DMS53 (cell line): ENCODE data around the gene NOL9.

Experiments
- DNase-seq: peaks from one replicate; lab custom pipeline; 2025; lab: John Stamatoyannopoulos, UW

The NOL9 gene

GRCh38 chr1:6519935-6520671 lies 34.2 kb downstream of the NOL9 start:
- DNase-seq, result peak; percentile 39

- DNase-seq, result no peak
Observed at GRCh38 chr1:6519491-6519934, 34.8 kb downstream of the NOL9 start.

DNA sequence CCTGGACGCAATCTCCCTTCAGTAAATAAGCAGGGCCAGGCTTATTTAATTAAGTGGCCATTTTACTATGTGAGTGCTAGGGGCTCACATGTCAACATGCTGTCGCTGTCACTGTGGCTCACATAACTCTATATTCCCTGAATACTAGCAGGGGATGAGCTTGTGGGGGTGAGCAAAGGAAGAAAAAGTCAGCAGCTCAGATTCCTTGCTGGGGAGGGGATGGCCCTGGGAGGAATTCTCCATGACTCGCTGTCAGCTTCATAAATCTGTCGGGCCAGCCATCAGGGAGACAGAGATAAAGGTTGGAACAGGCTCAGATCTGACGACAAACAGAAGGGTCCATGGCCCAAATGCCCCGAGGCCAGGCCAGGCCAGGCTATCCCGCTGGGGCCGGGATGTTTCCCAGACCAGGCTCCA lies 36.9 kb downstream of the NOL9 start:
- no peak for DNase-seq

GRCh38 chr1:6515771-6516170 lies 38.5 kb downstream of the NOL9 start:
- no peak for DNase-seq

DNA sequence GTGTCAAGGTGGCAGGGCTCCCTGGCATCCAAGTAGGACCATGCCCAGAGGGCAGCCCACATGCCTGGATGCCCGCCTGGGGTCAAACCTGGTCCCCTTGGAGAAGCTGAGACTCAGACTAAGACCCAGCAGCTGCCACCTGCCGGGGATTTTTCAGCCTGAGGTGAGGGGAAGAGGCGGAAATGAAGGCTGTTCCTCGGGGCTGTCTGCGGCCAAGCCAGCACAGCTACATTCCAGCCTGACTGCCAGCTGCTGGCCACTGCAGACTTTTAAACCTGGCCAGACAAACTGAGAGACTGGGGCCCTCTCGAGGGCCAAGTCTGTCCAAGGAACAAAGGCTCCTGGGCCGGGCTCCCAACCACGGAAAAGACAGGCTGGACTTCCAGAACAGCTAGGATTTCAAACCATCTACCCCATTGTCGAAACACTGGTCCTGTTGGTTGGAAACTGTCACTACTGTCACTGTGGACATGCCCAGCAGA lies 41.0 kb downstream of the NOL9 start:
- DNase-seq, result peak; percentile 50

- DNase-seq, result no peak
Observed at GRCh38 chr1:6512908-6513280, 41.4 kb downstream of the NOL9 start.

GRCh38 chr1:6512245-6512907 lies 41.9 kb downstream of the NOL9 start:
- DNase-seq, result no peak

DNA sequence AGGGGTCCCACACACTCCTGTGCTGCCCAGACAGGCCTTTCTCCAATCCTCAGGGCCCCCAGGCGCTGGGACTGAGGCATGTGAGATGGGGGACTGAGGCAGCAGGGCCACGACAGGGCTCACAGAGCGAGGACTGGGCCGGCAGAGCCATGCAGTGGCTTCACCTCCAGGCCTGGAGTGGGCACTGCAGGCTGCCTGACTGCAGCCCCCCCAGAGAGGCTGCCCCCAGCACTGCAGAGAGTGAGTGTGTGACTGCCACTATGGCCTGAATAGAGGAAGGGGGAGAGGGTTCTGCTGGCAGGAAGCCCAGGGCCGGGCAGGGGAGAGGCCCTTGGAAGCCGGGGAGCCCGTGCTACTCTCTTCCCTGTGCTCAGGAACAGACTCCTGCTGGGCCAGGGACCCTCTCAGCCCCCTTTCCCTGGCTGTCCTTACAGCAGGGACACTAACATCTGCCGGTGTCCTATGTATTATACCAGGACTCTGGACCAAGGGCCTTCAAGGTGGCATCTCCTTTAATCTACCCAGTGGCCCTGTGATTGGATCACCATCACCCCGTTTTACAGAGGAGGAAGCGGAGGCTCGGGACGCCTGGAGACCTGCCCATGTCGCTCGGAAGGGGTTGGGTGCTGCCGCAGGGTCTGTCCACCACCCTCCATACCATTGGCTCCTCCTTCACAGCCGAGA lies 42.6 kb downstream of the NOL9 start:
- DNase-seq, result no peak

- no peak for DNase-seq
Observed at GRCh38 chr1:6511056-6511455, 43.3 kb downstream of the NOL9 start.

DNA sequence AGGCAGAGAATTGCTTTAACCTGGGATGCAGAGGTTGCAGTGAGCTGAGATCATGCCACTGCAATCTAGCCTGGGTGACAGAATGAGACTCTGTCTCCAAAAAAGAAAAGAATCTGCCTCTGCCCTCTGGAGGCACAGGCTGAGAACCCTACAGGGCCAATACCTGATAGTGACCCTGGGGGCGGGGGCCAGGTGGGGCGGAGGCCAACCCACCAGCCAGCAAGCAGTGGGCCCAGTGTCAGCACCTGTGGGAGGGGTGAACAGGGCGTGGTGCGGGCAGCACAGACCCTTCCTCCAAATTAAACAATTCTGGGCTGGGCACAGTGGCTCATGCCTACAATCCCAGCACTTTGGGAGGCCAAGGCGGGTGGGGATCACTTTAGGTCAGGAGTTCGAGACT lies 43.8 kb downstream of the NOL9 start:
- no peak for DNase-seq

DNA sequence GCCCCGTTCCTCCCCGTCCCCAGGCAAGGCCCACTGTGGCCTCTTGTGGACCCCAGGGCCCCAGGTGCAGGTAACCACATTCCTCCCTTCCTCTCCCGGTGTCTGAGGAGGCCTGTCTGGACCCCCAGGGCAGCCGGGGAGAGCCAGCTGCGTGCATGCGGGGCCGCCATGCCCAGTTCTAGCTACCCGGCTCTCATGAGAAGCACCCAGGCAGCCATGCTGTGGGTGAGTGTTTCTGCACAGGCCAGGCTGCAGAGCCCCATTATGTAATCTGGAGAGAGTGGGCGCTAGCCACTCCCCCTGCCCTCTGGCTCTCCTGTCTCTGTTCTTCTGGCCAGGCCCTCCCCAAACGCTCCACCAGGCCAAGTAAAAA lies 44.4 kb downstream of the NOL9 start:
- no peak for DNase-seq

GRCh38 chr1:6509220-6509918 lies 44.9 kb downstream of the NOL9 start:
- DNase-seq, result no peak

GRCh38 chr1:6508816-6509189 lies 45.5 kb downstream of the NOL9 start:
- no peak for DNase-seq

GRCh38 chr1:6508154-6508815 lies 46.0 kb downstream of the NOL9 start:
- peak; percentile 41 for DNase-seq

DNA sequence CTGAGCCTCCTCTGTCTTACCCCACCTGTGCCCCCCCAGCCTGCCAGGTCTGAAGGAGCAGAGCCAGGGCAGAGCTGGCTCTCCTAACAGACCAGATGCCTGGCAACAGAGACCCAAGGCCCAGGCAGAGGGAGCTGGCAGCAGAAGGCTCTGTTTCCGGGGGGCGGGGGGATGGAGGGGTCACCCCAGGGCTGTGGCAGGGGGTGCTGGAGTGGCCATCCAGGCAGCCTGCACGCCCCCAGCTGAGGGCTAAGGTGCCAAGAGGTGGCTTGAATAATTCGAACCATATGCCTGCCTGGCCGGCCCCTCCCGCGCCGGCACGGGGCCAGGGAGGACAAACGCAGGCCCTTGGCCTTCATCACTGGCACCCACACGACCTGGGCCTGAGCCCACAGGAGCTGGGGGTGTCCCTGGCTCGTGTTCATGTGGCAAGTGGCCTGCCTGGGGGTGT lies 46.8 kb downstream of the NOL9 start:
- no peak for DNase-seq

- no peak for DNase-seq
Observed at GRCh38 chr1:6507037-6507428, 47.3 kb downstream of the NOL9 start.

DNA sequence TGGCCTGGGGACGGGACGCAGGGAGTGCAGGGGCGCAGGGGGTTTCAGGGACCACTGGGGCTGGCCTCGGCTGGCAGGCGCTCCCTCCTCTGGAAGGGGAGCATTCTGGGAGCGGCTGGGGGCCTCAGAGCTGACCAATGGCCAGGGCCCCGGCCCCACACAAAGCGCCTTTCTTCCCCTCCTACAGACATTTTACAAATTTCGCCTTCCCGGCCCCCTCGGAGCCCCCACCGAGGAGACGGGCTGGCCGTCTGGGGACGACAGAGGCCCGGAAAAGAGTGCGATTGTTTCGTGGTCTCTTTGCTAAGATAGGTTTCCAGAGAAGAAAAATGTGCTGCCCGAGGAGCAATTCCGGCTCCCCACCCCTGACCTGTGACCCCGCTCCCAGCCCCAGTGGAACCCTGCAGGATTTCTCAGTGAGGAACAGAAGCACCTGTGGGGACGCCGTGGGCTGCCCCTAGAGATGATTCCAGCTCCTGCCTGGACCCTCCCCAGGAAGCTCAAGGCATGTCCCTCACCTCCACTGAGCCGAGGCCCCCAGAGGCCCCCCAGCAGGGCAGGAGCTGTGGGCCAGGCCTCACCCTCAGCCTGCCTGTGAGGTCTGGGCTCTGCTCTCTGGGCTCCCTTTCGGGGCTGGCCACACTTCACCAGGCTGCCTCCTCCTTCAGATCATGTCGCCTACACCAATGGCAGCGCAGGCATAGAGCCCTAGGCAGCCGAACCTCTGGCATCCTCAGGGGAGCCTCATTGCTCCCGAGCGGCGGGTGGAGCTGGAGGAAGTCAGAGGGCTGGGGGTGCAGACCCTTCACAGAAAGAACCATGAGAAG lies 47.9 kb downstream of the NOL9 start:
- DNase-seq, result no peak

DNA sequence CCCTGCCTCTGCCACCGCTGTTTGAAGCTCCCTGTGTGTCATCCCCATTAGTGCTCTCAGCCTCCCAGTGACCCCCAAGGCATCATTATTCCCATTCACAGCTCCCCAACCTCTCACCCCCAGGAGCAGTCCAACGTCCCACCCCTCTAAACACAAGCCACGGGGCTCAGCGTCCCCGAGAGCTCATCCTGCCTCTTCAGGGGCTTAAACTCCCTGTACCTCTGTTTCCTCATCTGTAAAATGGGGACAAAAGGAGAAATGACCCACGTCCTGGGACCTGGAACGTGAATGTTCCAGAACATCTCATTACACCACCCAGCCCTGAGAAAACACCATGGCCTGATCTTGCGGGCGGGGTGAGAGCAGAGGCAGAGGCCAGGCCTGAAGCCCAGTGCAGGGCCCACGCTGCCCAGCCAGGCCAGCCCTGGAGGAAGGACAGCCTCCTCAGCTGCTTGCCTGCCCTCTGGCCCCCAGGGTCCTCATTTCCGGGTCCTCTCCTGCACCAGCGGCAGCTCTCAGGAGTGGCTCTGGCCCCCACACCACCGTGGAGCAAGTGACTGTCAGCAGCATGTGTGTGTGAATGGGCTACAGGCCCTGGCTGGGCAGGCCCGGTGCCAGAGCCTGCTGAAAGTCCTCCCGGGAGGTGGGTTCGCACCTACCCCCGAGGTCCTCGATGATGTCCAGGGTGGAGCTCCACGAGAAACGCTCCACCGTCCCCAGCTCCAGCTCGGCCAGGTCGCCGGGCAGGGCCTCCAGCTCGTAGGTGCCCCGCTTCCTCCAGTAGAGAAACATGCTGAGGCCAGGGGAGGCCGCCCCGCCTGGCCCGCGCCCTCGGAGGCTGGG lies 48.7 kb downstream of the NOL9 start:
- no peak for DNase-seq

GRCh38 chr1:6504887-6505286 lies 49.4 kb downstream of the NOL9 start:
- DNase-seq, result no peak
